ENCODE results near the gene SLC39A11.

SLC39A11 gene

GRCh38 chr17:72813481-72813880, 279.0 kb downstream of the SLC39A11 start:
- no peak for TF ChIP-seq CTCF (IDR thresholded peaks at IDR 0.05; ENCODE audit: low read depth, low read length, missing control alignments)
- no peaks in the 10 kb centered on the region for H3K36me3 ChIP-seq (replicated peaks)
- in situ Hi-C loops (cut with HindIII; ENCODE audit: low pct_ligation_motif_present, low sequenced_read_pairs): no loop called here
- H3K4me3 ChIP-seq (ENCODE audit: low read depth, low read length): no peak overlapping the region
- H3K27ac ChIP-seq: no peak overlapping the region
- DNase-seq: no peak
- H3K27me3 ChIP-seq (replicated peaks): no peaks in the 10 kb centered on the region

GRCh38 chr17:72812823-72813222, 279.7 kb downstream of the SLC39A11 start:
- Histone ChIP-seq H3K27me3 (replicated peaks) (no peaks in the 10 kb centered on the region), H3K36me3 (replicated peaks) (no peaks in the 10 kb centered on the region), H3K4me3 (ENCODE audit: low read depth, low read length) (no peak overlapping the region), H3K27ac (no peak overlapping the region)
- DNase-seq: peak; percentile 74
- TF ChIP-seq CTCF (IDR thresholded peaks at IDR 0.05; ENCODE audit: low read depth, low read length, missing control alignments): no peak
- in situ Hi-C loops (cut with HindIII; ENCODE audit: low pct_ligation_motif_present, low sequenced_read_pairs): no loop called here

GRCh38 chr17:72811976-72812687, 280.4 kb downstream of the SLC39A11 start:
- H3K27me3 ChIP-seq (replicated peaks): no peaks in the 10 kb centered on the region
- H3K4me3 ChIP-seq (ENCODE audit: low read depth, low read length): no peak overlapping the region
- H3K27ac ChIP-seq: no peak overlapping the region
- no peak for TF ChIP-seq CTCF (IDR thresholded peaks at IDR 0.05; ENCODE audit: low read depth, low read length, missing control alignments)
- DNase-seq: no peak
- in situ Hi-C loops (cut with HindIII; ENCODE audit: low pct_ligation_motif_present, low sequenced_read_pairs): no loop called here
- no peaks in the 10 kb centered on the region for H3K36me3 ChIP-seq (replicated peaks)

- H3K27me3 ChIP-seq (replicated peaks): no peaks in the 10 kb centered on the region
- no peak for DNase-seq
- H3K4me3 ChIP-seq (ENCODE audit: low read depth, low read length): no peak overlapping the region
- no peaks in the 10 kb centered on the region for H3K36me3 ChIP-seq (replicated peaks)
- in situ Hi-C loops (cut with HindIII; ENCODE audit: low pct_ligation_motif_present, low sequenced_read_pairs): no loop called here
- H3K27ac ChIP-seq: no peak overlapping the region
- TF ChIP-seq CTCF (IDR thresholded peaks at IDR 0.05; ENCODE audit: low read depth, low read length, missing control alignments): no peak
Observed at GRCh38 chr17:72810991-72811508, 281.4 kb downstream of the SLC39A11 start.

- Histone ChIP-seq H3K27ac (no peak overlapping the region), H3K27me3 (replicated peaks) (no peaks in the 10 kb centered on the region), H3K4me3 (ENCODE audit: low read depth, low read length) (no peak overlapping the region), H3K36me3 (replicated peaks) (no peaks in the 10 kb centered on the region)
- DNase-seq: peak; percentile 42
- TF ChIP-seq CTCF (IDR thresholded peaks at IDR 0.05; ENCODE audit: low read depth, low read length, missing control alignments): no peak
- in situ Hi-C loops (cut with HindIII; ENCODE audit: low pct_ligation_motif_present, low sequenced_read_pairs): no loop called here
Observed at GRCh38 chr17:72806011-72806410, 286.5 kb downstream of the SLC39A11 start.
